Pancreas (tissue), 10 donors: ENCODE results near the gene HEXA. TPM values are rescaled to one million over a fixed set of nuclear protein-coding genes. Genes with fewer than 3 reads are reported as not detected.

Source experiments
- ATAC-seq, 4 donors: fragments of 200-7000 bp; cut with Tn5 transposase; one replicate each; pipeline versions ENCODE4 v1.8.0 to v1.9.1; 2020; ENCODE audit warnings: mild to moderate bottlenecking in 4 of 4, moderate library complexity in 4 of 4
- DNase-seq, 6 donors: peaks; one replicate each; pipeline ENCODE4 v3.0.0-alpha.2; 2020
- FAIRE-seq: peaks from 2 replicates; lab custom pipeline; 2012; peaks lifted over from hg19 to GRCh38; lab: Jason Lieb, UNC
- H3K27ac ChIP-seq, 4 donors: fragments of 200-600 bp; sonication (generic); 1 replicate in 3 of 4; 2 replicates in 1 of 4; pipeline versions ENCODE4 v1.5.0 to v1.8.0; 2020
- H3K27me3 ChIP-seq, 4 donors: fragments of 200-600 bp; one replicate each; pipeline ENCODE4 v1.8.0; 2021
- H3K36me3 ChIP-seq, 3 donors: fragments of 200-600 bp; sonication (generic) in 1 of 3; one replicate each; pipeline versions ENCODE4 v1.5.0 to v1.8.0; 2020 to 2021
- H3K4me1 ChIP-seq, 3 donors: fragments of 200-600 bp; one replicate each; pipeline ENCODE4 v1.8.0; 2021
- H3K4me3 ChIP-seq, 4 donors: fragments of 200-600 bp; sonication (generic) in 2 of 4; one replicate each; pipeline versions ENCODE4 v1.5.0 to v1.8.0; 2020 to 2021
- H3K9me3 ChIP-seq, 4 donors: fragments of 200-600 bp; one replicate each; pipeline ENCODE4 v1.8.0; 2021
- WGBS, 2 donors: extraction: QIAGEN DNeasy Blood & Tissue Kit; methylation state at CpG; one replicate each; pipeline ENCODE4 v1.1.7; 2013; 5-methylcytosine and 5-hydroxymethylcytosine counted together
- intact Hi-C, 3 donors: fragments of 100-400 bp; cut with DNase I; formaldehyde crosslinking; loops; one replicate each; pipeline versions ENCODE4 v1.11.1 to v1.14.2; 2022
- polyA plus RNA-seq, 2 donors: library from polyadenylated mRNA; stranded (reverse); fragments of 200-250 nt; gene quantifications; one replicate each; pipeline ENCODE4 v1.2.3, GENCODE V29; 2013
- total RNA-seq, 6 donors: library from RNA; stranded (reverse); fragmentation: NEBNext Ultra II Directional in 4 of 6; extraction: Animal tissue kit (Norgen Biotek cat#: 25700) in 4 of 6; gene quantifications; one replicate each; pipeline versions ENCODE4 v1.2.1 to v1.2.4, GENCODE V29; 2021 to 2023
- TF ChIP-seq, protein P1 (sequence below), 4 donors: fragments of 200-600 bp; sonication (generic) in 3 of 4; IDR thresholded peaks; one replicate each; pipeline versions ENCODE4 v1.5.0 to v1.8.0; 2021; ENCODE audit warnings: antibody characterized with exemption in 4 of 4
- donor health status: healthy with polysubstance abuse.
- donor health status: DM: no; HTN: no; CAD: no; lungs with moderate emphysema.
- donor health status: DM: no; HTN: no; CAD: no.
- donor health status: control.
- donor health status: control.
- donor health status: Bipolar disorder and iron deficiency.
- donor health status: DM: yes; HTN: yes; CAD: no.
- donor health status: DM: no; HTN: no; CAD: no.
- donor health status: DM: no; HTN: no; CAD: no.
- donor health status: DM: yes; HTN: yes; CAD: no.

The HEXA gene
- total and polyA plus RNA-seq, 8 donors: 30.2 to 76.0 (median 54.0) TPM

DNA sequence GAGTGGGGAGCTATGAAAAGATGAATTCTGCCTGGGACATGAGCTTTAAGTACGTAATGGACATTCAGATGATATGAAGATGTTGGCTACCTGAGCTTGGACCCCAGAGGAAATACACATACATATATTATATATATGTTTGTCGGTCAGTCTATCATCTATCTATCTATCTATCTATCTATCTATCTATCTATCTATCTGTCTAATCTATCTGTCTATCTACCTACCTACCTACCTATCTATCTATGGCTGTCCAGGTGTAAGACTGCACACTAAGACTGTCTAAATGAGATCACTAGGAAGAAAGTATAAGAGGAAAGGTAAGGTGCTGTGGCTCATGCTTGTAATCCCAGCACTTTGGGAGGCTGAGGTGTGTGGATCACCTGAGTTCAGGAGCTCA, 37.7 kb downstream of the HEXA start:
- H3K36me3 ChIP-seq: no peaks in the 10 kb centered on the region
- intact Hi-C loops: no loop called here
- H3K9me3 ChIP-seq: no peaks in the 10 kb centered on the region
- TF ChIP-seq, protein P1, sequence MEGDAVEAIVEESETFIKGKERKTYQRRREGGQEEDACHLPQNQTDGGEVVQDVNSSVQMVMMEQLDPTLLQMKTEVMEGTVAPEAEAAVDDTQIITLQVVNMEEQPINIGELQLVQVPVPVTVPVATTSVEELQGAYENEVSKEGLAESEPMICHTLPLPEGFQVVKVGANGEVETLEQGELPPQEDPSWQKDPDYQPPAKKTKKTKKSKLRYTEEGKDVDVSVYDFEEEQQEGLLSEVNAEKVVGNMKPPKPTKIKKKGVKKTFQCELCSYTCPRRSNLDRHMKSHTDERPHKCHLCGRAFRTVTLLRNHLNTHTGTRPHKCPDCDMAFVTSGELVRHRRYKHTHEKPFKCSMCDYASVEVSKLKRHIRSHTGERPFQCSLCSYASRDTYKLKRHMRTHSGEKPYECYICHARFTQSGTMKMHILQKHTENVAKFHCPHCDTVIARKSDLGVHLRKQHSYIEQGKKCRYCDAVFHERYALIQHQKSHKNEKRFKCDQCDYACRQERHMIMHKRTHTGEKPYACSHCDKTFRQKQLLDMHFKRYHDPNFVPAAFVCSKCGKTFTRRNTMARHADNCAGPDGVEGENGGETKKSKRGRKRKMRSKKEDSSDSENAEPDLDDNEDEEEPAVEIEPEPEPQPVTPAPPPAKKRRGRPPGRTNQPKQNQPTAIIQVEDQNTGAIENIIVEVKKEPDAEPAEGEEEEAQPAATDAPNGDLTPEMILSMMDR (IDR thresholded peaks at IDR 0.05): no peak
- 95% methylated on average over 2 of the region's 2 CpGs for WGBS, 2 donors
- no peak for FAIRE-seq
- H3K4me3 ChIP-seq: no peak overlapping the region
- ATAC-seq: no peak
- H3K27ac ChIP-seq: no peak overlapping the region
- no peaks in the 10 kb centered on the region for H3K27me3 ChIP-seq
- H3K4me1 ChIP-seq: no peaks in the 10 kb centered on the region
- no peak for DNase-seq

DNA sequence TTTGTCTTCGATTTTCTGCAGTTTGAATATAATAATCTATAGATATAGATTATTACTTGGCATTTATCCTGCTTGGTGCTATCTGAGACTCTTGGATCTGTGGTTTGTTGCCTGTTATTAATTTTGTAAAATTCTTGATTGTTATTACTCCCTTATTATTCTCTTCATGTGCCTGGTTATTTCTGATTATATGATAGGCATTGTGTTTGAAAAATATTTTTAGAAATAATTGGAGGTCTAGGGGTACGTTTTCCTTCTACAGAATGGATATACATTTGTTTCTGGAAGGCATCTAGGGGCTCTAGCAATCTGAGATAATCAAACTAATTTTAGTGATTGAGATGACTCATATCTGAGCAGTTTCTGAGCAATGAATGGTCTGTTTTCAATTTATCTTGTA, 41.0 kb downstream of the HEXA start:
- TF ChIP-seq, protein P1 (IDR thresholded peaks at IDR 0.05): no peak
- no peak overlapping the region for H3K4me3 ChIP-seq
- DNase-seq: no peak
- WGBS, 2 donors: 71 to 82% methylated on average over 2 of the region's 2 CpGs
- H3K9me3 ChIP-seq: no peaks in the 10 kb centered on the region
- intact Hi-C loops: no loop called here
- no peaks in the 10 kb centered on the region for H3K4me1 ChIP-seq
- FAIRE-seq: no peak
- no peak for ATAC-seq
- no peak overlapping the region for H3K27ac ChIP-seq
- no peaks in the 10 kb centered on the region for H3K27me3 ChIP-seq
- H3K36me3 ChIP-seq: no peaks in the 10 kb centered on the region

DNA sequence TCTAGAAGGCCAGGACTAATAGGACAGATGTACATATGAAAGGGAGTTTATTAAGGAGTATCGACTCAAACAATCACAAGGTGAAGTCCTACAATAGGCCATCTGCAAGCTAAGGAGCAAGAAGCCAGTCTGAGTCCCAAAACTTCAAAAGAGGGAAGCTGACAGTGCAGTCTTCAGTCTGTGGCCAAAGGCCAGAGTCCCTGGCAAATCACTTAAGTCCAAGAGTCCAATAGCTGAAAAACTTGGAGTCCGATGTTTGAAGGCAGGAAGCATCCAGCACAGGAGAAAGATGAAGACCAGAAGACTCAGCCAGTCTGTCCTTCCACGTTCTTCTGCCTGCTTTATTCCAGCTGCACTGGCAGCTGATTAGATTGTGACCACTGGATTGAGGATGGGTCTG, 44.8 kb downstream of the HEXA start:
- DNase-seq: no peak

DNA sequence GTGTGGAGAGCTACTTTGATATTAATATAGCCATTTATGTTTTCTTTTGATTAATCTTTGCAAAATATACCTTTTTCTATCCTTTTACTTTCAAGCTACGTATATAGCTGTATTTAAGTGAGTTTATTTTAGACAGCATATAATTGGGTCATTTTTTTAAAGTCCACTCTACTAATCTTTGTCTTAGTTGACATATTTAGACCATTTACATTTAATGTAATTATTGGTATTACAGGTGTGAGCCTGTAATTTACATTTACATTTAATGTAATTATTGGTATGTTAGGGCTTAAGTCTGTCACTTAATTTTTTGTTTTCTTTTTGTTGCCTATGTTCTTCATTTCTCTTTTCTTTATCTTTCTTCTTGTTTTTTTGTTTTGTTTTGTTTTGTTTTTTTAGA, 52.1 kb downstream of the HEXA start:
- TF ChIP-seq, protein P1 (IDR thresholded peaks at IDR 0.05): no peak
- ATAC-seq (no peak), FAIRE-seq (no peak), DNase-seq (no peak)
- Histone ChIP-seq H3K4me1 (peaks cover 0 to 5% (median 5%) of the 10 kb centered on the region in 3 donors), H3K27me3 (no peaks in the 10 kb centered on the region), H3K36me3 (peaks cover 0 to 5% (median 0%) of the 10 kb centered on the region in 3 donors), H3K4me3 (no peak overlapping the region), H3K9me3 (no peaks in the 10 kb centered on the region), H3K27ac (no peak overlapping the region)
- WGBS, 2 donors: 100% methylated on average over 1 of the region's 1 CpG
- intact Hi-C loops: no loop called here

More for the DNA sequence above, 44.8 kb downstream of the HEXA start:
- Histone ChIP-seq H3K9me3 (no peaks in the 10 kb centered on the region), H3K27me3 (no peaks in the 10 kb centered on the region), H3K4me3 (no peak overlapping the region), H3K36me3 (peaks cover 0 to 5% (median 0%) of the 10 kb centered on the region in 3 donors), H3K27ac (no peak overlapping the region), H3K4me1 (no peaks in the 10 kb centered on the region)
- no peak for ATAC-seq
- TF ChIP-seq, protein P1 (IDR thresholded peaks at IDR 0.05): no peak
- intact Hi-C loops: no loop called here
- 87 to 92% methylated on average over 3 of the region's 3 CpGs for WGBS, 2 donors
- FAIRE-seq: no peak

DNA sequence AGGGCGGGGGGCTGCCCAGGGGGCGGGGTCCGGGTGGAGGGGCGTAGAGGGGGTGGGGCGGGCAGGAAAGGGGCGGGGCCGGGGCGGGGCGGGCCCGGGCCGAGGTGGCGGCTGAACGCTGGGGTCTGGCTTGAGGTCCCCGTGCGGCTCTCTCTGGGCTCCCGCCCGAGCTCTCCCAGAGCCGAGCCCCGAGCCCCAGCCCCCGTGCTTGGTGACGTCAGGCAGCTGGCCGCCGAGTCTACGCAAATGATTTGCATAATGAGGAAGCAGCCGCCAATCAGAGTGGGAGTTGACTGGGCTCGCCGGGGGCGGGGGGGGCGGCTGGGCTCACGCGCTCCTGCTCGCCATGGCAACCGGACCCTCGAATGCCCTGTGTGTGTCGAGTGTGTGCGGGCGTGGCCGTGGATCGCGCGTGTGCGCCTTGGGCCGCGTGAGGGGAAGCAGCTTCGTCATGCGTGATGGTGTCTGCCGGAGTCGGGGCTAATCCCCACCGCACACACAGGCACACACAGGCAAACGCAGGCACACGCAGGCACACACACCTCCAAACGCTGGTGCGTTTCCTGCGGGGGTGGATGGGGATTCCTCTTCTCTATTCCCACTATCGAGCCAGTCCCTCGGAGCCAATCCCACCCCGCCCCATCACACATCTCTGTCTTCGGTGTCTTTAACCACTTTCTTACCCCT, 55.7 kb downstream of the HEXA start, which contains the start of gene CELF6:
Gene CELF6 (minus strand): TSS at position 173 of the 687 bp plus-strand sequence. CDS start 283 bp downstream, outside the sequence.
- Histone ChIP-seq H3K4me3 (peak within 1 kb of the TSS; percentile 33 to 67 (median 43)), H3K4me1 (peaks cover 0 to 5% (median 5%) of the 10 kb centered on the region in 3 donors), H3K27me3 (no peaks in the 10 kb centered on the region), H3K9me3 (no peaks in the 10 kb centered on the region), H3K36me3 (no peaks in the 10 kb centered on the region), H3K27ac (no peak within 1 kb of the TSS)
- DNase-seq (peak; percentile 67 to 89 (median 76)), FAIRE-seq (no peak), ATAC-seq (peak; percentile 80 to 89 (median 84))
- 0 to 2% methylated on average over 37 to 53 of the region's 58 CpGs for WGBS, 2 donors
- TF ChIP-seq, protein P1 (IDR thresholded peaks at IDR 0.05): no peak
- intact Hi-C loops: loop anchor here in 1 of 3 donors (10.0 kb wide), 1 partner anchor 205 kb away; no protein-coding TSS in a partner anchor
